Esophagus muscularis mucosa (tissue), 4 donors: Measurements from ENCODE around the gene IGFBP6. TPM values are rescaled to one million over a fixed set of nuclear protein-coding genes. Genes with fewer than 3 reads are reported as not detected.

Experiments
- DNase-seq: peaks from one replicate; pipeline ENCODE4 v3.0.0-alpha.2; 2017; ENCODE audit errors: extremely low spot score
- H3K27ac ChIP-seq, 4 donors: fragments of 200-600 bp; sonication (generic); replicated peaks in 1 of 4; 1 replicate in 3 of 4; 2 replicates in 1 of 4; pipeline ENCODE4 v1.5.1; 2016 to 2019; ENCODE audit warnings: mild to moderate bottlenecking in 1 of 4
- H3K27me3 ChIP-seq, 4 donors: fragments of 200-600 bp; sonication (generic); one replicate each; pipeline versions ENCODE4 v1.5.1 to v1.6.0; 2016 to 2019
- H3K36me3 ChIP-seq, 4 donors: fragments of 200-600 bp; sonication (generic); one replicate each; pipeline ENCODE4 v1.5.1; 2016 to 2019
- H3K4me1 ChIP-seq, 4 donors: fragments of 200-600 bp; sonication (generic); one replicate each; pipeline ENCODE4 v1.5.1; 2016 to 2019
- H3K4me3 ChIP-seq, 4 donors: fragments of 200-600 bp; sonication (generic); 1 replicate in 2 of 4; 2 replicates in 2 of 4; pipeline ENCODE4 v1.5.1; 2016 to 2019; ENCODE audit warnings: mild to moderate bottlenecking in 4 of 4, moderate library complexity in 1 of 4
- H3K9me3 ChIP-seq, 4 donors: fragments of 200-600 bp; sonication (generic); 1 replicate in 3 of 4; 2 replicates in 1 of 4; pipeline ENCODE4 v1.5.1; 2016 to 2019
- CTCF ChIP-seq, 3 experiments: fragments of 200-600 bp in 2 of 3; fragments of 450-650 bp in 1 of 3; sonication (generic) in 2 of 3; IDR thresholded peaks; one replicate each; pipeline ENCODE4 v1.5.1; 2017 to 2019; ENCODE audit warnings: antibody characterized with exemption in 3 of 3, mild to moderate bottlenecking in 2 of 3, moderate library complexity in 1 of 3
- EP300 ChIP-seq: sonication (generic); formaldehyde crosslinking; IDR thresholded peaks from one replicate; pipeline ENCODE4 v1.6.1; 2017; ENCODE audit warnings: antibody characterized with exemption
- POLR2A ChIP-seq: fragments of 450-650 bp; IDR thresholded peaks from one replicate; pipeline ENCODE4 v1.6.1; 2017; ENCODE audit warnings: antibody characterized with exemption, moderate library complexity, mild to moderate bottlenecking, low read depth
- POLR2AphosphoS5 ChIP-seq, 2 donors: sonication (generic); formaldehyde crosslinking; IDR thresholded peaks; one replicate each; pipeline ENCODE4 v1.6.1; 2017; ENCODE audit warnings: antibody characterized with exemption in 2 of 2
- WGBS: methylation state at CpG from one replicate; pipeline ENCODE4 v1.1.5; 2018; 5-methylcytosine and 5-hydroxymethylcytosine counted together
- intact Hi-C: fragments of 100-400 bp; cut with DNase I; formaldehyde crosslinking; loops from one replicate; pipeline ENCODE4 v1.15.1; 2023
- total RNA-seq, 4 donors: library from RNA; depleted of rRNA; stranded (reverse); fragments of >200 nt; gene quantifications; one replicate each; pipeline versions ENCODE4 v1.1.0 to v1.2.1, GENCODE V29; 2016

IGFBP6 gene
- 1,000 to 10,000 TPM in 1 of 4 donors, 100 to 1,000 TPM in 3; 626 to 1,141 (median 795) TPM for total RNA-seq

- Histone ChIP-seq H3K36me3 (peaks cover 8 to 24% (median 18%) of the 10 kb centered on the region in 4 donors), H3K27me3 (no peaks in the 10 kb centered on the region), H3K9me3 (no peaks in the 10 kb centered on the region), H3K4me1 (peaks cover 32 to 59% (median 52%) of the 10 kb centered on the region in 4 donors), H3K27ac (peak within 1 kb of the TSS; percentile 87 to 96 (median 91)), H3K4me3 (peak within 1 kb of the TSS; percentile 69 to 78 (median 71))
- DNase-seq: no peak
- peak; percentile 34 to 69 for TF ChIP-seq POLR2AphosphoS5 (IDR thresholded peaks at IDR 0.05)
- no peak for TF ChIP-seq EP300
- TF ChIP-seq POLR2A: no peak
- peak in 1 of 3 experiments; percentile 32 for TF ChIP-seq CTCF (IDR thresholded peaks at IDR 0.05)
- WGBS: 3% methylated on average over 22 of the region's 51 CpGs
- intact Hi-C loops: no loop called here
Observed at GRCh38 chr12:53097564-53098353, at the start of gene IGFBP6. Gene IGFBP6, plus strand, starts transcription at chr12:53097667. Its CDS starts 51 bp downstream, at chr12:53097718.

GRCh38 chr12:53048033-53048779, 49.3 kb upstream of the IGFBP6 start:
- Histone ChIP-seq H3K4me3 (peak overlapping the region; percentile 76 to 82 (median 79)), H3K9me3 (no peaks in the 10 kb centered on the region), H3K36me3 (peaks cover 0 to 11% (median 4%) of the 10 kb centered on the region in 4 donors), H3K4me1 (peaks cover 69 to 92% (median 89%) of the 10 kb centered on the region in 4 donors), H3K27me3 (no peaks in the 10 kb centered on the region), H3K27ac (peak overlapping the region; percentile 97 to 99 (median 98))
- TF ChIP-seq EP300 (no peak), POLR2A (no peak), POLR2AphosphoS5 (IDR thresholded peaks at IDR 0.05) (peak in 1 of 2 donors; percentile 16), CTCF (IDR thresholded peaks at IDR 0.05) (peak in 1 of 3 experiments; percentile 5)
- intact Hi-C loops: no loop called here
- WGBS: 24% methylated on average over 5 of the region's 10 CpGs
- DNase-seq: no peak

DNA sequence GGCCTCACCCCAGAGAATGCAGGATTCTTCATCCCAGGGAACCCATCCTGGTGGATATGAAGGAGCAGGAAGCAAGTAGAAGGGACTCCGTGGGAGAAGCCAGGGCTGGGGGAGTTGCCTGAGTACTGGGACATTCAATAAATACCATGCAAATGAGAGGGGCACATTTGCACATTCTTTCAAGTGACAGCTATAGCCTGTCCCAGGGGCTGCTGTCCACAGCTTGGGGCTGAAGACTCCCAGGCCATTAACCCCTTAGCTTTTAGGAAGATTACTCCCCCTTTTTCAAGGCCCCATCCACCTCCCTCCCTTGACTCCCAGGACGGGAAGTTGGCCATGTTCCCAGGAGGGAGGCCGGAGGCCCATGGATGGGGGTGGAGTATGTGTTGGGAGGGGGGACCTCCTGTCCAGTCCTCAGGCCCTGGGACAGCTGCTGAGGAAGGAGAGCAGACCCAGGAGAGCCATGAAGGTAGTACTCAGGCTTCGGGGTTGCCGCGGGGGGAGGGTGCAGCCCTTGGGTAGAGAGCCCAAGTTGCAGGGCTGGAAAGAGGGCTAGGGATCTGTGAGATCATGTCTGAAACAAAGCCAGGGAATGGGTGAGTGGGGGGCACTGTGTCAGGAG, 48.6 kb upstream of the IGFBP6 start:
- Histone ChIP-seq H3K4me1 (peaks cover 70 to 92% (median 89%) of the 10 kb centered on the region in 4 donors), H3K27me3 (no peaks in the 10 kb centered on the region), H3K36me3 (peaks cover 0 to 17% (median 6%) of the 10 kb centered on the region in 4 donors), H3K9me3 (no peaks in the 10 kb centered on the region), H3K27ac (peak overlapping the region; percentile 97 to 99 (median 98)), H3K4me3 (peak overlapping the region; percentile 76 to 82 (median 79))
- TF ChIP-seq EP300: no peak
- no peak for TF ChIP-seq CTCF (IDR thresholded peaks at IDR 0.05)
- peak; percentile 17 for TF ChIP-seq POLR2A
- peak in 1 of 2 donors; percentile 73 for TF ChIP-seq POLR2AphosphoS5 (IDR thresholded peaks at IDR 0.05)
- intact Hi-C loops: no loop called here
- peak; percentile 95 for DNase-seq
- 15% methylated on average over 6 of the region's 6 CpGs for WGBS

DNA sequence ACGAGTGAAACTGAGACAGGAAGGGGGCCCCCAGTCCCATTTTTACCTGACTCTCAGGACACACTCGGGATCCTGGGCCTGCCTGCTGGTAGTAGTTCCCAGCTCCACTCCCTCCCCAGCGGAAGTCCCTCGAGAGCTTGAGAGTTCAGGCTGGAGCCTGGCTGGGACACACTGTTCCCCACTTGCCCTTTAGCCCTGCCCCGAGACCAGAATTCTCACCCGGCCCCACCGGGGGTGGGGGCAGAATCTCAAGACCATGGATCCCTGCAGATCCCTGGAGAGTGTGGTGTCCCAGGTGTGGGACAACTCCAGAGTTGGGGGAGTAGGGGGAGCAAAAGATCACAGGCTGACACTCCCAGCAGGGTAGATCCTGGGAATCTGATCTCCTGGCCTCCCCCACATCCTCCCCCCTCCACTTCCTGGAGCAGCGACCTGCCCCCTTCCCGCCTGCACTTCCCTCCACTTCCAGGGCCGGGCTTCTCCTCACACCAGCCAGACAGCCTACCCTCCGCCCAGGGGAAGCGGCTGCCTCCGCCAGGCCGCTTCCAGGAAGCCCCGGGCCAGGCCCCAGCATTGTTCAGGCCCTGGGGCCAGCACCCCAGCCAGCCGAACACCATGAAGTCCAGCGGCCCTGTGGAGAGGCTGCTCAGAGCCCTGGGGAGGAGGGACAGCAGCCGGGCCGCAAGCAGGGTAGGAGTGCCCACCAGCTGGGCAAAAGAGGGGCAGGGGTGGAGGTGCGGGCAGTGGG, 47.7 kb upstream of the IGFBP6 start, which contains the start of gene TNS2:
TSS of gene TNS2 (plus strand) at position 495 of the 748 bp plus-strand sequence. CDS start at position 616, 121 bp downstream.
- intact Hi-C loops: no loop called here
- DNase-seq: peak; percentile 96
- WGBS: 18% methylated on average over 11 of the region's 20 CpGs

More for the DNA sequence above, 47.7 kb upstream of the IGFBP6 start, which contains the start of gene TNS2:
- Histone ChIP-seq H3K27ac (peak within 1 kb of the TSS; percentile 97 to 99 (median 98)), H3K4me3 (peak within 1 kb of the TSS; percentile 76 to 82 (median 79)), H3K27me3 (no peaks in the 10 kb centered on the region), H3K36me3 (peaks cover 0 to 25% (median 7%) of the 10 kb centered on the region in 4 donors), H3K9me3 (no peaks in the 10 kb centered on the region), H3K4me1 (peaks cover 70 to 91% (median 89%) of the 10 kb centered on the region in 4 donors)
- peak; percentile 83 for TF ChIP-seq POLR2A
- no peak for TF ChIP-seq EP300
- TF ChIP-seq POLR2AphosphoS5 (IDR thresholded peaks at IDR 0.05): peak in 1 of 2 donors; percentile 71
